ENCODE results near the gene P2RX1.

P2RX1 gene

DNA sequence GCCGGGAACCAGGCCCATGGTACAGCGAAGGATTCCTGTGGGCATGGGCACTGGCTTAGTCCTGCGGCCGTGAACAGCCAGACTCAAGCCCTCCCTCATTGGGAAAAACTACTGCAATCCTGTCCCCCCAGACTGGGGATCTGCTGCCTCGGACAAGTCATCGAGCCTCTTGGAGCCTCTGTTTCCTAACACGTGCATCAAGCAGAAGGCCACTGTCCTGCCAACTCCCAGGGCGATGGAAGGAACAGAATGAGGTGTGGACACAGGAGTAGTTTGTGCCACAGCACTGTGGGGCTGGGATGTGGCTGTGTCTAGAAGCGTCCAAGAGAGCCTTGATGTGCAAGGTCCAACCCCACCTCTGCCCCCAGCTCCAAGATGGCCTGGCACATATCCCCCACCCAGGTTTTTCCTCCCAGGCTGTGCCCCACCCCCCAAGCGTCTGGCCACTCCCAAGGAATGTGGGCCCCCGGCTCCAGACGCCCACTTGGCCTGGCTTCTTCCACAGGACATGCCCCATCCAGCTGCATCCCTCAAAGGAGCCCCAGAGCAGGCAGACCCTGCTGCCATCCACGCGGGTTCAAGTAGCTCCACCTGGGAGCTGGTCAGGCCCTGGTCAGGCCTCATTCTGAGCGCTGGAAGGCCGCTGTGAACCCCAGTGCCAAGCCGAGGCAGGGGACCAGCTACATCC, 26.8 kb downstream of the P2RX1 start:
- Histone ChIP-seq H3K4me2 (ENCODE audit: low read length) (no peak overlapping the region), H4K20me1 (ENCODE audit: control insufficient read depth, insufficient read depth, low read depth, low read length) (0 out of 2 replicates have a peak, but pooled peaks cover 3% of the 10 kb centered on the region), H3K27ac (ENCODE audit: low read depth, low read length) (no peak overlapping the region), H3F3A (ENCODE audit: control insufficient read depth, insufficient read depth) (peaks cover 10% of the 10 kb centered on the region), H3K9me3 (ENCODE audit: control insufficient read depth, insufficient read depth, low read length) (no peaks in the 10 kb centered on the region), H3K36me3 (ENCODE audit: control insufficient read depth, low read length) (no peaks in the 10 kb centered on the region), H3K4me3 (ENCODE audit: low read length) (no peak overlapping the region), H3K9me2 (replicated peaks; ENCODE audit: control insufficient read depth, low read length) (no peaks in the 10 kb centered on the region), H3K27me3 (ENCODE audit: control insufficient read depth, low read length) (peaks cover 12% of the 10 kb centered on the region), H3K4me1 (ENCODE audit: control insufficient read depth, low read length) (peaks cover 50% of the 10 kb centered on the region), H3K79me2 (ENCODE audit: control insufficient read depth, low read length) (no peaks in the 10 kb centered on the region)
- no peak for TF ChIP-seq EZH2phosphoT487 (IDR thresholded peaks at IDR 0.05; ENCODE audit: borderline replicate concordance, low read length)
- TF ChIP-seq, protein P1, sequence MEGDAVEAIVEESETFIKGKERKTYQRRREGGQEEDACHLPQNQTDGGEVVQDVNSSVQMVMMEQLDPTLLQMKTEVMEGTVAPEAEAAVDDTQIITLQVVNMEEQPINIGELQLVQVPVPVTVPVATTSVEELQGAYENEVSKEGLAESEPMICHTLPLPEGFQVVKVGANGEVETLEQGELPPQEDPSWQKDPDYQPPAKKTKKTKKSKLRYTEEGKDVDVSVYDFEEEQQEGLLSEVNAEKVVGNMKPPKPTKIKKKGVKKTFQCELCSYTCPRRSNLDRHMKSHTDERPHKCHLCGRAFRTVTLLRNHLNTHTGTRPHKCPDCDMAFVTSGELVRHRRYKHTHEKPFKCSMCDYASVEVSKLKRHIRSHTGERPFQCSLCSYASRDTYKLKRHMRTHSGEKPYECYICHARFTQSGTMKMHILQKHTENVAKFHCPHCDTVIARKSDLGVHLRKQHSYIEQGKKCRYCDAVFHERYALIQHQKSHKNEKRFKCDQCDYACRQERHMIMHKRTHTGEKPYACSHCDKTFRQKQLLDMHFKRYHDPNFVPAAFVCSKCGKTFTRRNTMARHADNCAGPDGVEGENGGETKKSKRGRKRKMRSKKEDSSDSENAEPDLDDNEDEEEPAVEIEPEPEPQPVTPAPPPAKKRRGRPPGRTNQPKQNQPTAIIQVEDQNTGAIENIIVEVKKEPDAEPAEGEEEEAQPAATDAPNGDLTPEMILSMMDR (IDR thresholded peaks at IDR 0.05; ENCODE audit: low read depth, low read length, poor library complexity, severe bottlenecking), result no peak

DNA sequence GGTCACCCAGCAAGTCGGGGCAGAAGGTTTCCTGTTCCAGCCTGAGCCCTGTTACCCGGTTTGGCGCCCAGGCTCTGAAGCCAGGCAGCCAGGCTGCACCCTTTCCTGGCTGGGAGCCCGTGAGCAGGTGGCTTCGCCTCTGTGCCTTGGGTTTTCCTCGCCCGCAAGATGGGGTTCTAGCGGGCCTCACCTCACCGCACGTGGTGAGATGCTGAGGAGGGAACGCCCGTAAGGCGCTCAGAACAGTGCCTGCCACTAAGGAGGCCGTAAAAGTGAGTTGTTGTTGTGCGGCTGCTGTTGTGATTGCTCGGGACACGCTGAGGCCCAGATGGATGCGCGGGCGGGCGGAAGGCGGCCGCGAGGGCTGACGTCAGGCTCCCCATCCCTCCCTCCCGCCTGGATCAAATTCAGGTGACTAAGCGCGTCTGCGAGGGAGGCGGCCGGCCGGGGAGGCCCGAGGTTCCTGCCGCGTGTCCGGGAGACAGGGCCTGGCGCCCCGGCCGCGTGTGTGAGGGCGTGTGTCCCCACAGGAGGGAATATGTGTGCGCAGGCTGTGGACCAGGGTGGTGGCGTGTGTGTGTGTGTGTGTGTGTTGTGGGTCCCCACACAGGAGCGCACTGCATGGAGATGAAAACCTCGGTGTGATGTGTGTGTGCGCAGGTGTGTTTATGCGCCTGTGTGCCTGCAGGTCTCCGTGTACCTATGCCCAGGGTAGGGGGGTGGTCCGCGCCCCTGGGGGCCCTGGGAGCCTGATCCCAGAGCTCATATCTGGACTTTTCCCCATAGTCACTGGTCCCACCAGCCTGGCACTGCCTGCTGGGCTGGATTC, 27.7 kb downstream of the P2RX1 start:
- Histone ChIP-seq H3K9me3 (ENCODE audit: control insufficient read depth, insufficient read depth, low read length) (no peaks in the 10 kb centered on the region), H3K79me2 (ENCODE audit: control insufficient read depth, low read length) (no peaks in the 10 kb centered on the region), H3K27me3 (ENCODE audit: control insufficient read depth, low read length) (peaks cover 12% of the 10 kb centered on the region), H3F3A (ENCODE audit: control insufficient read depth, insufficient read depth) (peaks cover 10% of the 10 kb centered on the region), H3K27ac (ENCODE audit: low read depth, low read length) (no peak overlapping the region), H4K20me1 (ENCODE audit: control insufficient read depth, insufficient read depth, low read depth, low read length) (0 out of 2 replicates have a peak, but pooled peaks cover 3% of the 10 kb centered on the region), H3K9me2 (replicated peaks; ENCODE audit: control insufficient read depth, low read length) (no peaks in the 10 kb centered on the region), H3K36me3 (ENCODE audit: control insufficient read depth, low read length) (no peaks in the 10 kb centered on the region), H3K4me1 (ENCODE audit: control insufficient read depth, low read length) (peaks cover 42% of the 10 kb centered on the region), H3K4me2 (ENCODE audit: low read length) (no peak overlapping the region), H3K4me3 (ENCODE audit: low read length) (no peak overlapping the region)
- TF ChIP-seq, protein P1 (IDR thresholded peaks at IDR 0.05; ENCODE audit: low read depth, low read length, poor library complexity, severe bottlenecking), result no peak
- no peak for TF ChIP-seq EZH2phosphoT487 (IDR thresholded peaks at IDR 0.05; ENCODE audit: borderline replicate concordance, low read length)

DNA sequence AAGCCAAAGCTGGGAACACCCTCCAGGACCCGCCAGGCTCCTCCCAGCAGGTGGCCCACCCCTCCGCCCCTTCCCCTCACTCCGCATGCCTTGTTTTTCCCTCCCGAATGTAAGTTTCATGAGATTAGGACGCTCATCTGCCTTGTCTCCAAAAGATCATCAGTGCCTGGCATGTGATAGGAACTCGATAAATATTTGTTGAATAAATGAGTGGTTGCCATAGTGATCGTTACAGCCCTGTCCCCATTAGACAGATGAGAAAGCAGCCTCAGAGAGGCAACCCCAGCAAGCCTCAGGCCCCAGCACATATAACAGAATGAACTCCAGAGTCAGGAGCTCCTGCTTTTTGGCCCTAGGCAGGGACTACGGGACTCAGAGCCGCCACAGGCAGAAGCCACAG, 28.5 kb downstream of the P2RX1 start:
- TF ChIP-seq, protein P1 (IDR thresholded peaks at IDR 0.05; ENCODE audit: low read depth, low read length, poor library complexity, severe bottlenecking), result no peak
- Histone ChIP-seq H3K9me2 (replicated peaks; ENCODE audit: control insufficient read depth, low read length) (no peaks in the 10 kb centered on the region), H3K79me2 (ENCODE audit: control insufficient read depth, low read length) (no peaks in the 10 kb centered on the region), H3F3A (ENCODE audit: control insufficient read depth, insufficient read depth) (peaks cover 10% of the 10 kb centered on the region), H3K27me3 (ENCODE audit: control insufficient read depth, low read length) (peaks cover 12% of the 10 kb centered on the region), H3K27ac (ENCODE audit: low read depth, low read length) (no peak overlapping the region), H3K9me3 (ENCODE audit: control insufficient read depth, insufficient read depth, low read length) (no peaks in the 10 kb centered on the region), H3K36me3 (ENCODE audit: control insufficient read depth, low read length) (no peaks in the 10 kb centered on the region), H4K20me1 (ENCODE audit: control insufficient read depth, insufficient read depth, low read depth, low read length) (0 out of 2 replicates have a peak, but pooled peaks cover 3% of the 10 kb centered on the region), H3K4me3 (ENCODE audit: low read length) (no peak overlapping the region), H3K4me1 (ENCODE audit: control insufficient read depth, low read length) (peaks cover 38% of the 10 kb centered on the region), H3K4me2 (ENCODE audit: low read length) (no peak overlapping the region)

All from DOHH2 (cell line).